GM12874 (cell line): Measurements from ENCODE around the gene TDG.

Experiments
- CTCF ChIP-seq: IDR thresholded peaks from 2 replicates; pipeline ENCODE4 v1.5.1; 2011; ENCODE audit warnings: low read depth, mild to moderate bottlenecking, control low read depth, low read length, moderate library complexity; ENCODE audit not compliant: insufficient read depth

Gene TDG

GRCh38 chr12:103948746-103949406, 16.8 kb upstream of the TDG start:
- TF ChIP-seq CTCF: no peak

GRCh38 chr12:103952497-103952896, 13.2 kb upstream of the TDG start:
- no peak for TF ChIP-seq CTCF

GRCh38 chr12:103955811-103956508, 9.7 kb upstream of the TDG start:
- no peak for TF ChIP-seq CTCF

GRCh38 chr12:103956509-103957027, 9.1 kb upstream of the TDG start:
- TF ChIP-seq CTCF: no peak

- TF ChIP-seq CTCF: no peak
Measured at GRCh38 chr12:103957865-103958388, 7.7 kb upstream of the TDG start.

- no peak for TF ChIP-seq CTCF
Measured at GRCh38 chr12:103958621-103959020, 7.1 kb upstream of the TDG start.

GRCh38 chr12:103960616-103961227, 5.0 kb upstream of the TDG start:
- TF ChIP-seq CTCF: no peak
